Upper lobe of left lung (tissue), 6 donors: Measurements from ENCODE around the gene SAMD15. TPM values are rescaled to one million over a fixed set of nuclear protein-coding genes. Genes with fewer than 3 reads are reported as not detected.

Experiments
- ATAC-seq, 2 donors: fragments of 200-7000 bp; cut with Tn5 transposase; one replicate each; pipeline ENCODE4 v1.9.1; 2022; ENCODE audit warnings: mild to moderate bottlenecking in 2 of 2, moderate library complexity in 2 of 2; ENCODE audit not compliant: low FRiP score in 2 of 2
- DNase-seq, 2 donors: peaks; one replicate each; pipeline ENCODE4 v3.0.0-alpha.2; 2019 to 2020
- H3K27ac ChIP-seq, 4 donors: fragments of 200-600 bp; sonication (generic); one replicate each; pipeline ENCODE4 v1.5.1; 2016 to 2019
- H3K27me3 ChIP-seq, 4 donors: fragments of 200-600 bp; sonication (generic); one replicate each; pipeline ENCODE4 v1.5.1; 2017 to 2019
- H3K36me3 ChIP-seq, 4 donors: fragments of 200-600 bp; sonication (generic); one replicate each; pipeline ENCODE4 v1.5.1; 2016 to 2019
- H3K4me1 ChIP-seq, 4 donors: fragments of 200-600 bp; sonication (generic); one replicate each; pipeline ENCODE4 v1.5.1; 2018 to 2019
- H3K4me3 ChIP-seq, 4 donors: fragments of 200-600 bp; sonication (generic); one replicate each; pipeline ENCODE4 v1.5.1; 2017 to 2019; ENCODE audit warnings: mild to moderate bottlenecking in 2 of 4, moderate library complexity in 1 of 4
- H3K9me3 ChIP-seq, 4 donors: fragments of 200-600 bp; sonication (generic); one replicate each; pipeline ENCODE4 v1.5.1; 2018 to 2019
- EP300 ChIP-seq, 4 donors: sonication (generic); formaldehyde crosslinking; IDR thresholded peaks; one replicate each; pipeline ENCODE4 v1.5.1; 2017; ENCODE audit warnings: antibody characterized with exemption in 4 of 4, control low read depth in 2 of 4
- POLR2A ChIP-seq, 4 donors: fragments of 450-650 bp; IDR thresholded peaks; one replicate each; pipeline ENCODE4 v1.5.1; 2016 to 2017; ENCODE audit warnings: antibody characterized with exemption in 4 of 4, mild to moderate bottlenecking in 2 of 4
- POLR2AphosphoS5 ChIP-seq, 2 donors: sonication (generic); formaldehyde crosslinking; IDR thresholded peaks; one replicate each; pipeline ENCODE4 v1.5.1; 2017; ENCODE audit warnings: antibody characterized with exemption in 2 of 2
- WGBS, 2 donors: methylation state at CpG; one replicate each; pipeline ENCODE4 v1.1.5; 2017 to 2018; 5-methylcytosine and 5-hydroxymethylcytosine counted together
- total RNA-seq, 6 donors: library from RNA; depleted of rRNA in 4 of 6; stranded (reverse); fragments of >200 nt in 4 of 6; gene quantifications; one replicate each; pipeline versions ENCODE4 v1.1.0 to v1.2.1, GENCODE V29; 2016 to 2021
- TF ChIP-seq, protein P1 (sequence below), 6 experiments: fragments of 450-650 bp in 4 of 6; fragments of 200-600 bp in 2 of 6; sonication (generic) in 2 of 6; IDR thresholded peaks; one replicate each; pipeline ENCODE4 v1.5.1; 2016 to 2019; ENCODE audit warnings: antibody characterized with exemption in 6 of 6
- donor health status: DM: no; HTN: no; CAD: no; lungs with moderate emphysema.
- donor health status: DM: no; HTN: yes; CAD: no; lungs with severe emphysema.

SAMD15 gene
- total RNA-seq, 6 donors from 2014 or later: 0.67 to 8.8 (median 1.5) TPM

GRCh38 chr14:77355811-77356210 lies 21.4 kb upstream of the SAMD15 start:
- Histone ChIP-seq H3K27me3 (no peaks in the 10 kb centered on the region), H3K4me1 (no peaks in the 10 kb centered on the region), H3K4me3 (no peak overlapping the region), H3K36me3 (peaks cover 0 to 2% (median 0%) of the 10 kb centered on the region in 4 donors), H3K27ac (no peak overlapping the region), H3K9me3 (no peaks in the 10 kb centered on the region)
- no peak for ATAC-seq
- no peak for DNase-seq
- TF ChIP-seq POLR2A (IDR thresholded peaks at IDR 0.05) (no peak), POLR2AphosphoS5 (IDR thresholded peaks at IDR 0.05) (no peak), EP300 (IDR thresholded peaks at IDR 0.05) (no peak)
- TF ChIP-seq, protein P1, sequence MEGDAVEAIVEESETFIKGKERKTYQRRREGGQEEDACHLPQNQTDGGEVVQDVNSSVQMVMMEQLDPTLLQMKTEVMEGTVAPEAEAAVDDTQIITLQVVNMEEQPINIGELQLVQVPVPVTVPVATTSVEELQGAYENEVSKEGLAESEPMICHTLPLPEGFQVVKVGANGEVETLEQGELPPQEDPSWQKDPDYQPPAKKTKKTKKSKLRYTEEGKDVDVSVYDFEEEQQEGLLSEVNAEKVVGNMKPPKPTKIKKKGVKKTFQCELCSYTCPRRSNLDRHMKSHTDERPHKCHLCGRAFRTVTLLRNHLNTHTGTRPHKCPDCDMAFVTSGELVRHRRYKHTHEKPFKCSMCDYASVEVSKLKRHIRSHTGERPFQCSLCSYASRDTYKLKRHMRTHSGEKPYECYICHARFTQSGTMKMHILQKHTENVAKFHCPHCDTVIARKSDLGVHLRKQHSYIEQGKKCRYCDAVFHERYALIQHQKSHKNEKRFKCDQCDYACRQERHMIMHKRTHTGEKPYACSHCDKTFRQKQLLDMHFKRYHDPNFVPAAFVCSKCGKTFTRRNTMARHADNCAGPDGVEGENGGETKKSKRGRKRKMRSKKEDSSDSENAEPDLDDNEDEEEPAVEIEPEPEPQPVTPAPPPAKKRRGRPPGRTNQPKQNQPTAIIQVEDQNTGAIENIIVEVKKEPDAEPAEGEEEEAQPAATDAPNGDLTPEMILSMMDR (IDR thresholded peaks at IDR 0.05): no peak
- 97 to 100% methylated on average over 4 of the region's 4 CpGs for WGBS, 2 donors

DNA sequence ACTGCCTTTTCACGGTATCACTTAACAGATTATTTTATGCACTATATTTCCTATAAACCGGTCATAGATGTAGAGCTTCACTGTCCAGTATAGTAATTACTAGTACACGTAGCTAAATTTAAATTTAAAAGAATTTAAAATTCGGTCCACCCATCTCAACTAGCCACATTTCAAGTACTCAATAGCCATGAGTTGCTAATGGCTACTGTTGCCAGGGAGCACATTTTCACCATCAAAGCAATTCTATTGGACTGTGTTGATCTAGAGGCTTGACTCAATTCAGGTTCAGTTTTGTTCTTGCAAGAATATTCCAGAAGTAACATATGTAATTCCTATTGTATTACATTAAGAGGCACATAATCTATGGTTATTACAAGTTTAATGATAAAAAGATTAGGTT lies 20.3 kb upstream of the SAMD15 start:
- Histone ChIP-seq H3K27ac (no peak overlapping the region), H3K27me3 (no peaks in the 10 kb centered on the region), H3K4me1 (no peaks in the 10 kb centered on the region), H3K9me3 (no peaks in the 10 kb centered on the region), H3K4me3 (no peak overlapping the region), H3K36me3 (no peaks in the 10 kb centered on the region)
- DNase-seq (no peak), ATAC-seq (no peak)
- no peak for TF ChIP-seq EP300 (IDR thresholded peaks at IDR 0.05)
- no peak for TF ChIP-seq POLR2A (IDR thresholded peaks at IDR 0.05)
- TF ChIP-seq, protein P1 (IDR thresholded peaks at IDR 0.05): no peak
- 96 to 99% methylated on average over 4 of the region's 4 CpGs for WGBS, 2 donors

DNA sequence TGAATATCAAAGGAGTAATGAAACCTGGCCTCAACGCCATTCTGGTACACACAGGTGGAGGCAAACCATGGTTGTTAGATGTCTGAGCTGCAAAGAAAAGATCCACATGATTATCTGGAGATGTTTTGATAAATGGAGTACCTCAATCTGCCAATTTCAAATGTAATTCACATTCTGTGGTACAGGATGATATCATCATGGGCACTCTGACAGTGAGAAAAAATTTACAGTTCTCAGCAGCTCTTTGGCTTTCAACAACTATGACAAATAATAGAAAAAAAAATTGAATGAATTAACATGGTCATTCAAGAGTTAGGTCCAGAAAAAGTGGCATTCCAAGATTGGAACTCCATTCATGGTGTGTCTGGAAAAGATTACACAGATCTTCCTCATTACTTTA lies 17.6 kb upstream of the SAMD15 start:
- no peak overlapping the region for H3K4me3 ChIP-seq
- no peaks in the 10 kb centered on the region for H3K9me3 ChIP-seq
- H3K4me1 ChIP-seq: no peaks in the 10 kb centered on the region
- no peak for ATAC-seq
- no peaks in the 10 kb centered on the region for H3K27me3 ChIP-seq
- no peak for DNase-seq
- no peak overlapping the region for H3K27ac ChIP-seq
- no peaks in the 10 kb centered on the region for H3K36me3 ChIP-seq
- 97 to 100% methylated on average over 1 of the region's 1 CpG for WGBS, 2 donors
- TF ChIP-seq POLR2A (IDR thresholded peaks at IDR 0.05): no peak

DNA sequence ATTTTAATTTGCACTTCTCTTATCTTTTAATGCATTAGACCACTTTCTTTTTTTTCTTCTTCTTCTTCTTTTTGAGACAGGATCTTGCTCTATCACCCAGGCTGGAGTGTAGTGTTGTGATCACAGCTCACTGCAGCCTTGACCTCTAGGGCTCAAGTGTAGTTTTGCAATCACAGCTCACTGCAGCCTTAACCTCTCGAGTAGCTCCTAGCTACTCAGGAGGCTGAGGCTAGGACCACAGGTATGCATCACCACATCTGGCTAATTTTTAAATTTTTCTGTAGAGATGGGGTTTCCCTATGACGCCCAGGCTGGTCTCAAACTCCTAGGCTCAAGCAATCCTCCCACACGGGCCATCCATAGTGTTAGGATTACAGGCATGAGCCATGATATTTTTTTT lies 13.0 kb upstream of the SAMD15 start:
- H3K36me3 ChIP-seq: no peaks in the 10 kb centered on the region
- TF ChIP-seq, protein P1 (IDR thresholded peaks at IDR 0.05): no peak
- no peak for TF ChIP-seq EP300 (IDR thresholded peaks at IDR 0.05)
- no peak for TF ChIP-seq POLR2A (IDR thresholded peaks at IDR 0.05)
- TF ChIP-seq POLR2AphosphoS5 (IDR thresholded peaks at IDR 0.05): no peak
- H3K4me3 ChIP-seq: no peak overlapping the region
- no peaks in the 10 kb centered on the region for H3K9me3 ChIP-seq
- H3K27ac ChIP-seq: no peak overlapping the region
- DNase-seq: peak in 1 of 2 donors; percentile 21
- ATAC-seq: no peak
- 76 to 90% methylated on average over 3 of the region's 3 CpGs for WGBS, 2 donors
- H3K27me3 ChIP-seq: no peaks in the 10 kb centered on the region
- H3K4me1 ChIP-seq: no peaks in the 10 kb centered on the region

DNA sequence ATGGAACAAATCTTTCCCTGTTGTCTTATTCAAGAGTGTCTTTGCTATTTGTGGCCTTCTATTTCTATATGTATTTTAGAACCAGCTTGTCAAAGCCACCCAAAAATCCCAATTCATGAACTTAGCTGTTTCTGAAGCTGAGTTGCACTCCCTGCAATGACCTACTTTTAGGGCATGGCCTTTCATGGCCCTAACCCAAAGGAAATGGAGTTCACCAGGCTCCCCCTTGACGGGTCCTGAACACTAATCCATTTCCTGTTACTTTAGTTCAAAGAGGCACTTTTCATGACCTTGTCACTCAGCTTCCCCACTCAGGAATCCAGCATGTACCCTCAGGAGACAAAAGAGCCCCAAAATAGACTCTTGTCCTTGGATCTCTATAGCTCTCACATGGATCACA lies 7.9 kb upstream of the SAMD15 start:
- TF ChIP-seq POLR2A (IDR thresholded peaks at IDR 0.05) (no peak), EP300 (IDR thresholded peaks at IDR 0.05) (no peak), POLR2AphosphoS5 (IDR thresholded peaks at IDR 0.05) (no peak)
- TF ChIP-seq, protein P1 (IDR thresholded peaks at IDR 0.05): no peak
- no peak overlapping the region for H3K4me3 ChIP-seq
- no peak for DNase-seq

More for the DNA sequence above, 7.9 kb upstream of the SAMD15 start:
- WGBS, 2 donors: 9 to 43% methylated on average over 1 of the region's 1 CpG
- Histone ChIP-seq H3K4me1 (peaks cover 0 to 5% (median 2%) of the 10 kb centered on the region in 4 donors), H3K27me3 (no peaks in the 10 kb centered on the region), H3K9me3 (no peaks in the 10 kb centered on the region), H3K36me3 (no peaks in the 10 kb centered on the region), H3K27ac (no peak overlapping the region)
- ATAC-seq: no peak
